K562 (cell line): ENCODE measurements around the gene EPHB6. TPM values are rescaled to one million over a fixed set of nuclear protein-coding genes. Genes with fewer than 3 reads are reported as not detected.
A peak's percentile ranks its signal among the peaks of the same experiment; 100 is the strongest.

ENCODE experiments used
- ATAC-seq: fragments of 200-7000 bp; cut with Tn5 transposase; 3 replicates; pipeline ENCODE4 v1.9.1; 2020; ENCODE audit warnings: moderate library complexity
- BruUV-seq: library from RNA; stranded (reverse); fragments of 400-500 nt; replicated peaks from 2 replicates; lab custom pipeline; 2021; lab: Mats Ljungman, UMichigan
- CTCF ChIA-PET: fragments of 300-600 bp; formaldehyde crosslinking; extraction: SDS; loops from one replicate; lab custom pipeline; 2021; ENCODE audit warnings: low intra/inter-chr PET ratio; lab: Yijun Ruan, JAX
- POLR2A ChIA-PET: fragments of 300-600, 350-650 bp; sonication (Branson Sonifier 250); formaldehyde crosslinking; extraction: SDS; loops from one replicate; lab custom pipeline; 2021; ENCODE audit warnings: antibody characterized with exemption, inconsistent platforms; lab: Yijun Ruan, JAX
- DNase-seq, 4 experiments: peaks; one replicate each; pipeline versions ENCODE4 v3.0.0 to v3.0.0-alpha.2; 2011 to 2018; ENCODE audit warnings: low spot score in 3 of 4, mixed read lengths in 3 of 4; ENCODE audit errors: extremely low read depth in 1 of 4
- FAIRE-seq: peaks from 2 replicates; lab custom pipeline; 2011; peaks lifted over from hg19 to GRCh38; lab: Jason Lieb, UNC
- H2AFZ ChIP-seq: 2 replicates; pipeline ENCODE4 v1.6.0; 2011; ENCODE audit warnings: low read depth, low read length, control low read depth, inconsistent platforms
- H3K27ac ChIP-seq: fragments of 200-600 bp; 3 replicates; pipeline ENCODE4 v1.8.0; 2011; ENCODE audit warnings: low read depth, mild to moderate bottlenecking, control low read depth, inconsistent platforms, low read length, moderate library complexity, mixed read lengths; ENCODE audit errors: extremely low read depth
- H3K27me3 ChIP-seq, 2 experiments: fragments of 300-600 bp in 1 of 2; 2 replicates in 1 of 2; 3 replicates in 1 of 2; pipeline versions ENCODE4 v1.6.0 to v1.8.0; 2011; ENCODE audit warnings: inconsistent platforms in 2 of 2, low read length in 2 of 2, mild to moderate bottlenecking in 1 of 2, mixed read lengths in 1 of 2, moderate library complexity in 1 of 2; ENCODE audit not compliant: control insufficient read depth in 2 of 2, insufficient read depth in 2 of 2
- H3K36me3 ChIP-seq: fragments of 300-600 bp; 3 replicates; pipeline ENCODE4 v1.8.0; 2011; ENCODE audit warnings: mild to moderate bottlenecking, low read length, inconsistent platforms; ENCODE audit not compliant: control insufficient read depth, insufficient read depth
- H3K4me1 ChIP-seq, 2 experiments: fragments of 200-600 bp in 1 of 2; replicated peaks in 1 of 2; 2 replicates in 1 of 2; 3 replicates in 1 of 2; pipeline versions ENCODE4 v1.5.1 to v1.8.0; 2011; ENCODE audit warnings: inconsistent platforms in 2 of 2, low read length in 2 of 2, mild to moderate bottlenecking in 1 of 2, mixed read lengths in 1 of 2, moderate library complexity in 1 of 2; ENCODE audit not compliant: control insufficient read depth in 2 of 2, insufficient read depth in 2 of 2
- H3K4me2 ChIP-seq: 2 replicates; pipeline ENCODE4 v1.6.1; 2011; ENCODE audit warnings: low read length, control low read depth, inconsistent platforms, mixed read lengths; ENCODE audit not compliant: insufficient read depth
- H3K4me3 ChIP-seq: fragments of 200-600 bp; sonication (generic), shearing (Covaris generic); 2 replicates; pipeline ENCODE4 v1.5.1; 2016; ENCODE audit warnings: control low read depth, inconsistent platforms
- H3K79me2 ChIP-seq: fragments of 200-600 bp; 3 replicates; pipeline ENCODE4 v1.8.0; 2011; ENCODE audit warnings: low read length, inconsistent platforms; ENCODE audit not compliant: control insufficient read depth, insufficient read depth
- H3K9ac ChIP-seq, 2 experiments: 2 replicates each; pipeline versions ENCODE4 v1.6.0 to v1.6.1; 2011; ENCODE audit warnings: low read depth in 2 of 2, low read length in 2 of 2, control low read depth in 1 of 2, inconsistent platforms in 1 of 2, mild to moderate bottlenecking in 1 of 2, mixed read lengths in 1 of 2; ENCODE audit not compliant: insufficient read depth in 1 of 2
- H3K9me1 ChIP-seq: one replicate; pipeline ENCODE4 v1.6.0; 2011; ENCODE audit warnings: inconsistent platforms, mild to moderate bottlenecking, low read length, moderate library complexity; ENCODE audit not compliant: control insufficient read depth, insufficient read depth
- H3K9me3 ChIP-seq: replicated peaks from 2 replicates; pipeline ENCODE4 v1.5.1; 2011; ENCODE audit warnings: low read depth, low read length, inconsistent platforms; ENCODE audit not compliant: control insufficient read depth, insufficient read depth
- H4K20me1 ChIP-seq: replicated peaks from 2 replicates; pipeline ENCODE4 v1.6.1; 2011; ENCODE audit warnings: low read length, inconsistent platforms, mixed read lengths; ENCODE audit not compliant: control insufficient read depth, insufficient read depth
- BHLHE40 ChIP-seq: IDR thresholded peaks from 2 replicates; pipeline ENCODE4 v1.6.1; 2011; ENCODE audit warnings: low read length, improper control_type of control experiment
- FIP1L1 ChIP-seq: fragments of 200-400 bp; formaldehyde crosslinking; IDR thresholded peaks from 2 replicates; pipeline ENCODE4 v1.6.1; 2018; ENCODE audit warnings: mild to moderate bottlenecking, low read depth, low read length; ENCODE audit not compliant: poor library complexity, severe bottlenecking
- HNRNPL ChIP-seq: fragments of 200-400 bp; formaldehyde crosslinking; IDR thresholded peaks from 2 replicates; pipeline ENCODE4 v1.6.1; 2017; ENCODE audit warnings: low read depth, mild to moderate bottlenecking, low read length
- NCOA6 ChIP-seq: fragments of 450-650 bp; IDR thresholded peaks from 2 replicates; pipeline ENCODE4 v1.6.1; 2017; ENCODE audit warnings: mild to moderate bottlenecking
- PCBP1 ChIP-seq: fragments of 200-400 bp; formaldehyde crosslinking; IDR thresholded peaks from 2 replicates; pipeline ENCODE4 v1.6.1; 2018; ENCODE audit warnings: mild to moderate bottlenecking, low read depth, low read length; ENCODE audit not compliant: poor library complexity, severe bottlenecking
- PHF8 ChIP-seq: fragments of 200-600 bp; sonication (generic); IDR thresholded peaks from 2 replicates; pipeline ENCODE4 v1.6.1; 2012; ENCODE audit warnings: mixed run types, mild to moderate bottlenecking, inconsistent platforms, low read length, moderate library complexity, borderline replicate concordance
- SP2 ChIP-seq: IDR thresholded peaks from 2 replicates; pipeline ENCODE4 v1.6.1; 2011; ENCODE audit warnings: mild to moderate bottlenecking, low read depth, low read length, moderate library complexity; ENCODE audit not compliant: poor library complexity, severe bottlenecking; ENCODE audit errors: extremely low read depth
- TGIF2 ChIP-seq: sonication (generic); formaldehyde crosslinking; IDR thresholded peaks from 2 replicates; pipeline ENCODE4 v1.8.1; 2022; ENCODE audit warnings: mild to moderate bottlenecking, missing genetic modification reagents, moderate library complexity
- U2AF1 ChIP-seq: fragments of 200-400 bp; formaldehyde crosslinking; optimal IDR thresholded peaks from 2 replicates; pipeline ENCODE3; 2017; ENCODE audit warnings: mild to moderate bottlenecking, low read depth, low read length, moderate library complexity
- ZC3H4 ChIP-seq: sonication (generic); formaldehyde crosslinking; IDR thresholded peaks from 2 replicates; pipeline ENCODE4 v1.9.0; 2021; ENCODE audit warnings: missing genetic modification reagents, borderline replicate concordance
- ZFX ChIP-seq: sonication (generic); formaldehyde crosslinking; IDR thresholded peaks from 2 replicates; pipeline ENCODE4 v1.8.0; 2022; ENCODE audit warnings: mild to moderate bottlenecking, missing genetic modification reagents, moderate library complexity
- ZNF263 ChIP-seq: sonication (generic); formaldehyde crosslinking; IDR thresholded peaks from 2 replicates; pipeline ENCODE4 v1.8.0; 2022; ENCODE audit warnings: mild to moderate bottlenecking, missing genetic modification reagents, borderline replicate concordance
- ZNF282 ChIP-seq: sonication (generic); formaldehyde crosslinking; IDR thresholded peaks from 2 replicates; pipeline ENCODE4 v1.8.1; 2023; ENCODE audit warnings: missing genetic modification reagents
- WGBS: fragments of 100-300 bp; shearing (Covaris generic); methylation state at CpG from one replicate; pipeline ENCODE4 v1.1.6; 2016; ENCODE audit warnings: low coverage, mixed read lengths; ENCODE audit not compliant: insufficient coverage; ENCODE audit errors: missing lambda C conversion rate; 5-methylcytosine and 5-hydroxymethylcytosine counted together
- in situ Hi-C: fragments of 300-500 bp; cut with MboI; formaldehyde crosslinking; loops from 4 replicates; pipeline ENCODE4 v1.15.0; 2018; ENCODE audit warnings: inconsistent platforms, mixed read lengths
- intact Hi-C: fragments of 100-400 bp; cut with micrococcal nuclease; formaldehyde crosslinking; loops from 2 replicates; pipeline ENCODE4 v1.14.2; 2022
- polyA plus RNA-seq, 8 experiments: library from polyadenylated mRNA; depleted of rRNA in 4 of 8; stranded (reverse) in 5 of 8; unstranded in 3 of 8; fragments of >200 nt; fragmentation: Nextera tagmentation in 2 of 8; fragmentation: Illumina TruSeq in 1 of 8; extraction: Ambion mirVana in 2 of 8; extraction: Trizol in 1 of 8; gene quantifications; 2 replicates each; pipeline versions ENCODE4 v1.2.1 to v1.2.3, GENCODE V29; 2011 to 2014; ENCODE audit warnings: inconsistent platforms in 1 of 8, missing spikeins in 1 of 8
- total RNA-seq, 7 experiments: library from RNA; depleted of rRNA in 6 of 7; stranded (reverse); fragments of >200 nt in 6 of 7; fragmentation: Illumina TruSeq in 2 of 7; extraction: Trizol in 2 of 7; gene quantifications; 2 replicates each; pipeline versions ENCODE4 v1.2.1 to v1.2.3, GENCODE V29; 2011 to 2021; ENCODE audit warnings: low replicate concordance in 1 of 7
- TF ChIP-seq, protein P1 (sequence below): sonication (generic); formaldehyde crosslinking; IDR thresholded peaks from 2 replicates; pipeline ENCODE4 v1.9.0; 2022; ENCODE audit warnings: mild to moderate bottlenecking, missing genetic modification reagents
- TF ChIP-seq, protein P2 (sequence below): sonication (generic); formaldehyde crosslinking; IDR thresholded peaks from 2 replicates; pipeline ENCODE4 v1.8.0; 2022; ENCODE audit warnings: mild to moderate bottlenecking, missing genetic modification reagents
- TF ChIP-seq, protein P3 (sequence below), 3 experiments: IDR thresholded peaks in 2 of 3; conservative IDR thresholded peaks in 1 of 3; 2 replicates each; pipeline ENCODE4 v1.5.1; 2011 to 2012; ENCODE audit warnings: low read length in 3 of 3, mild to moderate bottlenecking in 3 of 3, control low read depth in 2 of 3, improper control_type of control experiment in 1 of 3, inconsistent platforms in 1 of 3, low read depth in 1 of 3, mixed read lengths in 1 of 3, moderate library complexity in 1 of 3; ENCODE audit not compliant: insufficient read depth in 2 of 3
- TF ChIP-seq, protein P4 (sequence below): sonication (generic); formaldehyde crosslinking; IDR thresholded peaks from 2 replicates; pipeline ENCODE4 v1.8.0; 2022; ENCODE audit warnings: mild to moderate bottlenecking, missing genetic modification reagents

Gene EPHB6
- total and polyA plus RNA-seq, 9 of the 15 experiments (the other 6 are each of a cell fraction or from before 2014, with no cell fraction given), result 1.4 to 123 (median 7.6) TPM

DNA sequence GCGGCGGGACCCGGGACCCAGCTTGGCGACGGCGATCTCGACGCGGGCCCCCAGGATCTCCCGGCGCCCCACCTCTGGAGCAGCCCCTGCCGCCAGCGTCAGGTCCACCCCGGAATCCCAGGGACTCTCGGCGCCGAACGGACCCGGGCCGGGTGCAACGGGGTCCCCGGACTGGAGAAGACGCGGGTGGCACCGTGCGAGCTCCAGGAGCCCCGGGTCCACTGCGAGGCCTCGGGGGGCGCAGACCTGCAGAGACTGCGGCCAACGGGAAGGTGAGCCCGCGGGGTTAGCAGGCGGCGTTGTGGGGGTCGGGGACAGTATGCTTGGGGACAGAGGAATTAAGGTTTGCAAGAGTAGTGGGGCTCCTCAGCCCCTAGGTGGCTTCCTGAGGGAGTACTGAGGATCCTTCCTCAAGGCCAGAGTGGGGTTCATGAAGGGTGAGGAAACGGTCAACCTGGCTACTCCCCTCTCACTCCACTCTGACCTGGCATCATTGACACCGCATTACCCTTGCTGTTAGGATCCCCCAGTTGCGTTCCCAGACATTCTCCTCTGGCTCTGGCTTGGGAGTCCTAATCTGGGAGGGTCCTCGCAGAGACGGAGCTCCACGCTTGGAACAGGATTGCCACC, 353 bp downstream of the EPHB6 start:
- no peaks in the 10 kb centered on the region for H3K36me3 ChIP-seq
- no peaks in the 10 kb centered on the region; the same call in 1 of the 2 replicates for H4K20me1 ChIP-seq
- peaks cover 12 to 16% of the 10 kb centered on the region in 2 experiments; a peak in 4 of 5 replicates for H3K4me1 ChIP-seq
- ChIA-PET CTCF (interaction anchor here (1.2 to 4.6 kb wide), 3 partner anchors 11 to 360 kb away, joined by 6 to 52 read pairs (median 15); no protein-coding TSS in a partner anchor), POLR2A (interaction anchor here (0.5 to 1.1 kb wide), 2 partner anchors 162 to 401 kb away, joined by 3 read pairs; no protein-coding TSS in a partner anchor)
- in situ Hi-C loops (loop anchor here (5.0 kb wide), 1 partner anchor 367 kb away; the partner anchor contains the start of gene TAS2R40), intact Hi-C loops (loop anchor here (2.0 kb wide), 1 partner anchor 360 kb away; no protein-coding TSS in a partner anchor)
- H3K9me3 ChIP-seq, result no peaks in the 10 kb centered on the region
- H3K9me1 ChIP-seq, result no peaks in the 10 kb centered on the region
- H3K4me2 ChIP-seq, result peak overlapping the region; percentile 66
- peak; percentile 18 for ATAC-seq
- peak overlapping the region; percentile 77 for H2AFZ ChIP-seq
- H3K79me2 ChIP-seq, result no peaks in the 10 kb centered on the region
- peak overlapping the region; percentile 25 to 79; a peak in 3 of 4 replicates for H3K9ac ChIP-seq
- FAIRE-seq, result no peak
- peak overlapping the region; percentile 70 for H3K4me3 ChIP-seq
- H3K27ac ChIP-seq, result no peak overlapping the region
- H3K27me3 ChIP-seq, result peaks cover 4 to 30% of the 10 kb centered on the region in 2 experiments; a peak in 3 of 5 replicates
- no TSS peak for BruUV-seq
- peak in 2 of 4 experiments; percentile 32 to 56 for DNase-seq
- 7% methylated on average over 42 of the region's 43 CpGs for WGBS
- TF ChIP-seq ZC3H4 (CRISPR knock-in tag), result peak; percentile 20; the same call in 1 of the 2 replicates
- TF ChIP-seq, protein P1, sequence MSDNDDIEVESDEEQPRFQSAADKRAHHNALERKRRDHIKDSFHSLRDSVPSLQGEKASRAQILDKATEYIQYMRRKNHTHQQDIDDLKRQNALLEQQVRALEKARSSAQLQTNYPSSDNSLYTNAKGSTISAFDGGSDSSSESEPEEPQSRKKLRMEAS (CRISPR knock-in tag), result peak; percentile 28; the same call in 1 of the 2 replicates
- TF ChIP-seq, protein P2, sequence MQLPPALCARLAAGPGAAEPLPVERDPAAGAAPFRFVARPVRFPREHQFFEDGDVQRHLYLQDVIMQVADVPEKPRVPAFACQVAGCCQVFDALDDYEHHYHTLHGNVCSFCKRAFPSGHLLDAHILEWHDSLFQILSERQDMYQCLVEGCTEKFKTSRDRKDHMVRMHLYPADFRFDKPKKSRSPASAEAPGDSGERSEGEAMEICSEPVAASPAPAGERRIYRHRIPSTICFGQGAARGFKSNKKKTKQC, result 0 out of 2 replicates have a peak, but pooled peaks have one; percentile 32
- TF ChIP-seq ZFX, result 0 out of 2 replicates have a peak, but pooled peaks have one; percentile 27
- TF ChIP-seq PCBP1, result peak; percentile 18
- no peak for TF ChIP-seq BHLHE40
- 0 out of 2 replicates have a peak, but pooled peaks have one; percentile 1 for TF ChIP-seq ZNF282 (CRISPR knock-in tag)
- peak; percentile 90; the same call in 1 of the 2 replicates for TF ChIP-seq TGIF2
- TF ChIP-seq U2AF1, result peak; percentile 21
- TF ChIP-seq ZNF263 (CRISPR knock-in tag), result peak; percentile 47; the same call in 1 of the 2 replicates
- no peak for TF ChIP-seq NCOA6
- TF ChIP-seq, protein P3, sequence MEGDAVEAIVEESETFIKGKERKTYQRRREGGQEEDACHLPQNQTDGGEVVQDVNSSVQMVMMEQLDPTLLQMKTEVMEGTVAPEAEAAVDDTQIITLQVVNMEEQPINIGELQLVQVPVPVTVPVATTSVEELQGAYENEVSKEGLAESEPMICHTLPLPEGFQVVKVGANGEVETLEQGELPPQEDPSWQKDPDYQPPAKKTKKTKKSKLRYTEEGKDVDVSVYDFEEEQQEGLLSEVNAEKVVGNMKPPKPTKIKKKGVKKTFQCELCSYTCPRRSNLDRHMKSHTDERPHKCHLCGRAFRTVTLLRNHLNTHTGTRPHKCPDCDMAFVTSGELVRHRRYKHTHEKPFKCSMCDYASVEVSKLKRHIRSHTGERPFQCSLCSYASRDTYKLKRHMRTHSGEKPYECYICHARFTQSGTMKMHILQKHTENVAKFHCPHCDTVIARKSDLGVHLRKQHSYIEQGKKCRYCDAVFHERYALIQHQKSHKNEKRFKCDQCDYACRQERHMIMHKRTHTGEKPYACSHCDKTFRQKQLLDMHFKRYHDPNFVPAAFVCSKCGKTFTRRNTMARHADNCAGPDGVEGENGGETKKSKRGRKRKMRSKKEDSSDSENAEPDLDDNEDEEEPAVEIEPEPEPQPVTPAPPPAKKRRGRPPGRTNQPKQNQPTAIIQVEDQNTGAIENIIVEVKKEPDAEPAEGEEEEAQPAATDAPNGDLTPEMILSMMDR (IDR thresholded peaks at IDR 0.05 in 2 of 3, conservative IDR thresholded peaks at IDR 0.05 in 1 of 3; ENCODE audit: insufficient read depth in 2 of 3, low read depth in 1 of 3, low read length in 3 of 3), result peak in 1 of 3 experiments; percentile 35; a peak in 3 of 6 replicates
- no peak for TF ChIP-seq HNRNPL
- peak; percentile 21; the same call in 1 of the 2 replicates for TF ChIP-seq PHF8
- TF ChIP-seq, protein P4, sequence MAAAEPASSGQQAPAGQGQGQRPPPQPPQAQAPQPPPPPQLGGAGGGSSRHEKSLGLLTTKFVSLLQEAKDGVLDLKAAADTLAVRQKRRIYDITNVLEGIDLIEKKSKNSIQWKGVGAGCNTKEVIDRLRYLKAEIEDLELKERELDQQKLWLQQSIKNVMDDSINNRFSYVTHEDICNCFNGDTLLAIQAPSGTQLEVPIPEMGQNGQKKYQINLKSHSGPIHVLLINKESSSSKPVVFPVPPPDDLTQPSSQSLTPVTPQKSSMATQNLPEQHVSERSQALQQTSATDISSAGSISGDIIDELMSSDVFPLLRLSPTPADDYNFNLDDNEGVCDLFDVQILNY (CRISPR knock-in tag), result peak; percentile 56; the same call in 1 of the 2 replicates
- peak; percentile 52 for TF ChIP-seq FIP1L1
- no peak for TF ChIP-seq SP2
